Breast epithelium (tissue), 4 donors: Measurements from ENCODE around the gene MAMLD1. TPM values are rescaled to one million over a fixed set of nuclear protein-coding genes. Genes with fewer than 3 reads are reported as not detected.

Experiments
- DNase-seq, 2 donors: peaks; one replicate each; pipeline ENCODE4 v3.0.0-alpha.2; 2019; ENCODE audit warnings: low spot score in 2 of 2
- H3K27ac ChIP-seq, 2 donors: fragments of 200-600 bp; sonication (generic) in 1 of 2; one replicate each; pipeline ENCODE4 v1.5.1; 2016 to 2019; ENCODE audit warnings: mild to moderate bottlenecking in 1 of 2
- H3K27me3 ChIP-seq, 2 donors: fragments of 200-600 bp; sonication (generic) in 1 of 2; one replicate each; pipeline versions ENCODE4 v1.5.1 to v1.6.0; 2017 to 2019; ENCODE audit warnings: control low read depth in 1 of 2, mild to moderate bottlenecking in 1 of 2
- H3K36me3 ChIP-seq: fragments of 200-600 bp; one replicate; pipeline ENCODE4 v1.5.1; 2019
- H3K4me1 ChIP-seq, 2 donors: fragments of 200-600 bp; sonication (generic); one replicate each; pipeline ENCODE4 v1.5.1; 2016 to 2019; ENCODE audit warnings: control low read depth in 1 of 2
- H3K4me3 ChIP-seq, 3 donors: fragments of 200-600 bp; sonication (generic); 1 replicate in 2 of 3; 2 replicates in 1 of 3; pipeline ENCODE4 v1.5.1; 2016 to 2019; ENCODE audit warnings: mild to moderate bottlenecking in 3 of 3, moderate library complexity in 2 of 3
- H3K9me3 ChIP-seq, 2 donors: fragments of 200-600 bp; sonication (generic) in 1 of 2; one replicate each; pipeline ENCODE4 v1.5.1; 2016 to 2019; ENCODE audit warnings: control low read depth in 1 of 2
- POLR2A ChIP-seq: fragments of 450-650 bp; IDR thresholded peaks from one replicate; pipeline ENCODE4 v1.6.1; 2016; ENCODE audit warnings: antibody characterized with exemption, mild to moderate bottlenecking, moderate library complexity
- POLR2AphosphoS5 ChIP-seq, 3 donors: sonication (generic); formaldehyde crosslinking; IDR thresholded peaks; one replicate each; pipeline ENCODE4 v1.6.1; 2017; ENCODE audit warnings: antibody characterized with exemption in 3 of 3
- intact Hi-C: fragments of 100-400 bp; cut with DNase I; formaldehyde crosslinking; loops from one replicate; pipeline ENCODE4 v1.15.1; 2023; ENCODE audit warnings: low total_unique reads
- total RNA-seq, 3 donors: library from RNA; depleted of rRNA; stranded (reverse); fragments of >200 nt; gene quantifications; one replicate each; pipeline ENCODE4 v1.1.0, GENCODE V29; 2016
- TF ChIP-seq, protein P1 (sequence below), 3 donors: fragments of 450-650 bp; IDR thresholded peaks; one replicate each; pipeline ENCODE4 v1.5.1; 2016 to 2017; ENCODE audit warnings: antibody characterized with exemption in 3 of 3, mild to moderate bottlenecking in 3 of 3, moderate library complexity in 3 of 3

Gene MAMLD1
- total RNA-seq, 3 donors from 2014 or later = 2.3 to 14.7 (median 2.8) TPM

DNA sequence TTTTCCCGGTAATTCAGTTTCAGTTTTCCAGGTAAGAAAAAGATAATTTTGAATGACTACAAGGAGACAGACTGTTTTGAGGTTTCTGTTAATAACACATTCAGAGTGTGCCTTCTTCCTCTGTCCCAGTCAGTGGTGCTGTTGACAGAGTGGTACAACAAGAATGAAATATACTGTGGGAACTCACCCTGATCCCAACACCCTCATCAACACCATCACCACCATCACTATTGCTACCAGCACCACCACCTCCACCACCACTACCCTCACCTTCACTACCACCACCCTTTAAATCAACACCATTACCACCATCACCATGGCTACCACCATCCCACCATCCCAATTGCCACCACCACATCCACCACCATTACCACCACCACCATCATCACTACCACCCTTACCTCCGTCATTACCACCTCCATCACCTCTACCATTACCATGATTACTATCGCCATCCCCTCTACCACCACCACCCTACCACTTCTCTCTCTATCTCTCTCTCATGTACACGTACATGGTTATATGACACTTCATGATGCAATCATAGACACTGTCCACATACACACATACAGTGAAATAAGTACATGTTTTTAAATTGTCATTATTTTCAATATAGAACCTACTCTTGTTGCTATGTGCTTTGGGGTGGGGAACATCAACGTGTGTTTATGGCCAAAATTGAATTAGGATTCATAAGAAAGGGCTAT is 91.5 kb downstream of the MAMLD1 start:
- no peak for DNase-seq
- intact Hi-C loops = no loop called here
- no peaks in the 10 kb centered on the region for H3K9me3 ChIP-seq
- peaks cover 0 to 5% of the 10 kb centered on the region in 2 donors for H3K27me3 ChIP-seq
- H3K27ac ChIP-seq = no peak overlapping the region
- TF ChIP-seq, protein P1, sequence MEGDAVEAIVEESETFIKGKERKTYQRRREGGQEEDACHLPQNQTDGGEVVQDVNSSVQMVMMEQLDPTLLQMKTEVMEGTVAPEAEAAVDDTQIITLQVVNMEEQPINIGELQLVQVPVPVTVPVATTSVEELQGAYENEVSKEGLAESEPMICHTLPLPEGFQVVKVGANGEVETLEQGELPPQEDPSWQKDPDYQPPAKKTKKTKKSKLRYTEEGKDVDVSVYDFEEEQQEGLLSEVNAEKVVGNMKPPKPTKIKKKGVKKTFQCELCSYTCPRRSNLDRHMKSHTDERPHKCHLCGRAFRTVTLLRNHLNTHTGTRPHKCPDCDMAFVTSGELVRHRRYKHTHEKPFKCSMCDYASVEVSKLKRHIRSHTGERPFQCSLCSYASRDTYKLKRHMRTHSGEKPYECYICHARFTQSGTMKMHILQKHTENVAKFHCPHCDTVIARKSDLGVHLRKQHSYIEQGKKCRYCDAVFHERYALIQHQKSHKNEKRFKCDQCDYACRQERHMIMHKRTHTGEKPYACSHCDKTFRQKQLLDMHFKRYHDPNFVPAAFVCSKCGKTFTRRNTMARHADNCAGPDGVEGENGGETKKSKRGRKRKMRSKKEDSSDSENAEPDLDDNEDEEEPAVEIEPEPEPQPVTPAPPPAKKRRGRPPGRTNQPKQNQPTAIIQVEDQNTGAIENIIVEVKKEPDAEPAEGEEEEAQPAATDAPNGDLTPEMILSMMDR (IDR thresholded peaks at IDR 0.05) = no peak
- TF ChIP-seq POLR2A = no peak
- no peak for TF ChIP-seq POLR2AphosphoS5 (IDR thresholded peaks at IDR 0.05)
- H3K4me1 ChIP-seq = no peaks in the 10 kb centered on the region
- no peak overlapping the region for H3K4me3 ChIP-seq
- H3K36me3 ChIP-seq = no peaks in the 10 kb centered on the region

DNA sequence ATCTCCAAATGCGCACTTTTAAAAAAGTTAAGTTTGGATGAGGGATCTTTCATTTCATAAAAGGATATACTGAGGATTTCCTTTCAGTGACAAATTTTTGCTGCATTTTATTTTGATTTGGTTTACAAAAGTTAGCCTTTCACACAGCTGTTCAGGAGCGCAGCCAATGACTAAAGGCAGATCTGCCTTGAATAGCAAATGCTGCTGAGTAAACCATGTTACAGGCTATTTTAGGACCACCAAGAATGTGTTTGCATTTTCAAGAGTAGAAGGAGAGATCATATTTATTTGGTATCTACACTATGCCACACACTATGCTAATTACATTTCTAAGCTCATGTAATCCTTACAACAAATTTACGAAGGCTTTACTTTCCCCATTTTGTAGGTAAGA is 92.1 kb downstream of the MAMLD1 start:
- no peak for DNase-seq
- TF ChIP-seq POLR2AphosphoS5 (IDR thresholded peaks at IDR 0.05) (no peak), POLR2A (no peak)
- TF ChIP-seq, protein P1 (IDR thresholded peaks at IDR 0.05) = no peak
- Histone ChIP-seq H3K4me3 (no peak overlapping the region), H3K27ac (no peak overlapping the region), H3K9me3 (no peaks in the 10 kb centered on the region), H3K4me1 (no peaks in the 10 kb centered on the region), H3K36me3 (no peaks in the 10 kb centered on the region), H3K27me3 (peaks cover 0 to 5% of the 10 kb centered on the region in 2 donors)
- intact Hi-C loops = no loop called here

DNA sequence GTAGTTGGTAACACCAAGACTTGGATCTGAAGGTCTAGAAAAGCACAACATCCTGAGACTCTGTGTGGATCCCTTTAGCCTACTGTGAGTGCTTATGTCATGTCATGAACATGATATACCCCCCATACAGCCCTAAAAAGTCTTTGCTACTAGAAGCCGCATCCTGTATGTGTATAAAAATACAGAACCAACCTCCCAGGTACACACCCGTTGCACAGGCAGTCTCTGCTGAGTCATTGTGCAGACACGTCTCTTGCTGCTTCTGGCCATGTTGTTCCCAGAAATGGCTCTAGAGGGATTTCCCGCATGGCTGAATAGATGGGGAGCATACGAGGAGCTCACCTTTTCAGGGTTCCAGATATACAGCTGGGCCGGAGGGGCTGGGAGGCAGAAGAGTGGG is 93.3 kb downstream of the MAMLD1 start:
- TF ChIP-seq POLR2A (no peak), POLR2AphosphoS5 (IDR thresholded peaks at IDR 0.05) (no peak)
- TF ChIP-seq, protein P1 (IDR thresholded peaks at IDR 0.05) = no peak
- DNase-seq = no peak
- H3K9me3 ChIP-seq = no peaks in the 10 kb centered on the region
- H3K4me3 ChIP-seq = no peak overlapping the region
- peaks cover 0 to under 1% of the 10 kb centered on the region in 2 donors for H3K27me3 ChIP-seq
- no peaks in the 10 kb centered on the region for H3K36me3 ChIP-seq
- no peak overlapping the region for H3K27ac ChIP-seq
- H3K4me1 ChIP-seq = no peaks in the 10 kb centered on the region
- intact Hi-C loops = no loop called here

DNA sequence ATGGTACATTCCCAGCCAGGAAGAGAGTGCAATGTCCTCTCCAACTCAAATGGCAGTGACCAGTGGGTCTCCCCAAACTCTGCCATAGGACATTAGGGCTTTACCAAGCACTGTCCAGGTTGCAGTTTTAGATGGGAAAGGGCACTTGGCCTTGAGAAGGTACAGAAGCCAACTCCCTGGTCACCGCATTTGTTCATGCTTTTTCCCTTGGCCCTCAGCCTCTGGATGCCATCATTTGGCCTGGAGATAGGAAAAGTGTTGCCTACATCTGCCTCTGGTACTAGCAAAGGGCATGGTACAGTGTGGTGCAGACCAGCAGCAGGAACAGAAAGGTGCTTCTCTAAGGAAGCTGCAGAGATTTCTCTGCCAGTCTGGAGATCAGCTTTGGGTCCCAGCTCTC is 93.8 kb downstream of the MAMLD1 start:
- intact Hi-C loops = no loop called here

GRCh38 chrX:150459196-150459595 is 96.1 kb downstream of the MAMLD1 start:
- Histone ChIP-seq H3K9me3 (no peaks in the 10 kb centered on the region), H3K4me3 (no peak overlapping the region), H3K36me3 (no peaks in the 10 kb centered on the region), H3K4me1 (no peaks in the 10 kb centered on the region), H3K27ac (no peak overlapping the region), H3K27me3 (no peaks in the 10 kb centered on the region)
- no peak for DNase-seq
- intact Hi-C loops = no loop called here
- TF ChIP-seq, protein P1 (IDR thresholded peaks at IDR 0.05) = no peak
- TF ChIP-seq POLR2AphosphoS5 (IDR thresholded peaks at IDR 0.05) (no peak), POLR2A (no peak)

More for the DNA sequence above, 93.8 kb downstream of the MAMLD1 start:
- Histone ChIP-seq H3K4me1 (no peaks in the 10 kb centered on the region), H3K4me3 (no peak overlapping the region), H3K9me3 (no peaks in the 10 kb centered on the region), H3K27me3 (no peaks in the 10 kb centered on the region), H3K27ac (no peak overlapping the region), H3K36me3 (no peaks in the 10 kb centered on the region)
- no peak for DNase-seq
- TF ChIP-seq, protein P1 (IDR thresholded peaks at IDR 0.05) = no peak
- TF ChIP-seq POLR2A = no peak
- no peak for TF ChIP-seq POLR2AphosphoS5 (IDR thresholded peaks at IDR 0.05)
